ENCODE data around the gene NTSR1.

DNA sequence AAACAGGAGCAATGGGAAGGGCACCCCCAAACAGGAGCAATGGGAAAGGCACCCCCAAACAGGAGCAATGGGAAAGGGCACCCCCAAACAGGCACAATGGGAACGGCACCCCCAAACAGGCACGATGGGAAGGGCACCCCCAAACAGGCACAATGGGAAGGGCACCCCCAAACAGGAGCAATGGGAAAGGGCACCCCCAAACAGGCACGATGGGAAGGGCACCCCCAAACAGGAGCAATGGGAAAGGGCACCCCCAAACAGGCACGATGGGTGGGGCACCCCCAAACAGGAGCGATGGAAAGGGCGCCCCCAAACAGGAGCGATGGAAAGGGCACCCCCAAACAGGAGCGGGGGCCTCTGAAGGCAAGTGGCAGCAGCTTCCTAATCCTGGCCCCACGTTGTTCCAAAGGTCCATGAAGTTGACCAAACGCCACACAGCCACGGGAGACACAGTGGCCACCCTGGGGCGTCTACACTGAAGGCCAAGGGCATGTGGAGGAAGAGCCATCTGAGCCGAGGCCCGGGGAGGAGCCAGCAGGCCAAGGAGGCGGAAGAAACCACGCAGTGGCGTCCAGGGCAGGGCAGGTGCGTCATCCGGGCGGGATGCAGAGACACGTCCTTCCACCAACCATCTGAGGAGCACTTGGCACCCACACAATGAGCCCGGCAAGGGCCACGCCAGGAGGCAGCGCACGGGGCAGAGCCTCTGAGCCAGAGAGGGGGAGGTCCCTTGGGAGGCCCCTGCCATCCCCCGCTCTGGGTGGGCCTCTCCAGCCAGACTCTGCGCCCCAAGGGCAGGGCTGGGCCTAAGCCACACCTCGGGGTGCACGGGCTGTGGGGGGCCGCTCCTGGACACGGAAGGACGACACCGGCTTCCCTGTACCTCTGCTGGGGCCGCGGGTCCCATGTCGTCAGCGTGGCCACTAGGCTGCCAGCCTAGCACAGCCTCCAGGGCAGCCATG is 21.5 kb upstream of the NTSR1 start:
- TF ChIP-seq CTCF (conservative IDR thresholded peaks at IDR 0.05) (no peak), ZFX (IDR thresholded peaks at IDR 0.05) (no peak)

Data from C4-2B (cell line).